ENCODE data around the gene CCDC177.

Gene CCDC177

GRCh38 chr14:69574263-69574953 lies at the start of gene CCDC177:
Gene CCDC177, minus strand, starts transcription at chr14:69574871. Its CDS starts 1,249 bp downstream, at chr14:69573622.
- Histone ChIP-seq H3F3A (ENCODE audit: insufficient read depth, low read length) (no peaks in the 10 kb centered on the region), H4K20me1 (ENCODE audit: insufficient read depth, low read length) (no peaks in the 10 kb centered on the region), H3K4me2 (ENCODE audit: low read length) (peak within 1 kb of the TSS; percentile 35; the same call in 1 of the 2 replicates), H3K27ac (ENCODE audit: low read depth, low read length, poor library complexity, severe bottlenecking) (no peak within 1 kb of the TSS), H3K36me3 (ENCODE audit: insufficient read depth, low read length) (no peaks in the 10 kb centered on the region), H3K9me2 (ENCODE audit: low read depth, low read length) (no peaks in the 10 kb centered on the region), H3K79me2 (ENCODE audit: insufficient read depth, low read length) (no peaks in the 10 kb centered on the region), H3K9me3 (ENCODE audit: low read length) (no peaks in the 10 kb centered on the region), H3K9ac (ENCODE audit: low read length) (no peak within 1 kb of the TSS), H3K4me1 (ENCODE audit: insufficient read depth, low read length, severe bottlenecking) (no peaks in the 10 kb centered on the region), H3K27me3 (ENCODE audit: insufficient read depth, low read length) (no peaks in the 10 kb centered on the region), H2AFZ (ENCODE audit: low read length) (no peak within 1 kb of the TSS), H3K4me3 (ENCODE audit: low read depth, low read length, poor library complexity, severe bottlenecking) (peak within 1 kb of the TSS; percentile 33)
- TF ChIP-seq EZH2 (IDR thresholded peaks at IDR 0.05; ENCODE audit: borderline replicate concordance, low read length), result no peak
- TF ChIP-seq, protein P1, sequence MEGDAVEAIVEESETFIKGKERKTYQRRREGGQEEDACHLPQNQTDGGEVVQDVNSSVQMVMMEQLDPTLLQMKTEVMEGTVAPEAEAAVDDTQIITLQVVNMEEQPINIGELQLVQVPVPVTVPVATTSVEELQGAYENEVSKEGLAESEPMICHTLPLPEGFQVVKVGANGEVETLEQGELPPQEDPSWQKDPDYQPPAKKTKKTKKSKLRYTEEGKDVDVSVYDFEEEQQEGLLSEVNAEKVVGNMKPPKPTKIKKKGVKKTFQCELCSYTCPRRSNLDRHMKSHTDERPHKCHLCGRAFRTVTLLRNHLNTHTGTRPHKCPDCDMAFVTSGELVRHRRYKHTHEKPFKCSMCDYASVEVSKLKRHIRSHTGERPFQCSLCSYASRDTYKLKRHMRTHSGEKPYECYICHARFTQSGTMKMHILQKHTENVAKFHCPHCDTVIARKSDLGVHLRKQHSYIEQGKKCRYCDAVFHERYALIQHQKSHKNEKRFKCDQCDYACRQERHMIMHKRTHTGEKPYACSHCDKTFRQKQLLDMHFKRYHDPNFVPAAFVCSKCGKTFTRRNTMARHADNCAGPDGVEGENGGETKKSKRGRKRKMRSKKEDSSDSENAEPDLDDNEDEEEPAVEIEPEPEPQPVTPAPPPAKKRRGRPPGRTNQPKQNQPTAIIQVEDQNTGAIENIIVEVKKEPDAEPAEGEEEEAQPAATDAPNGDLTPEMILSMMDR (IDR thresholded peaks at IDR 0.05; ENCODE audit: low read length), result peak; percentile 76

- no peak overlapping the region for H3K4me3 ChIP-seq (ENCODE audit: low read depth, low read length, poor library complexity, severe bottlenecking)
- H3K9me3 ChIP-seq (ENCODE audit: low read length), result no peaks in the 10 kb centered on the region
- 0 out of 2 replicates have a peak, but pooled peaks cover 2% of the 10 kb centered on the region for H3F3A ChIP-seq (ENCODE audit: insufficient read depth, low read length)
- H3K9ac ChIP-seq (ENCODE audit: low read length), result no peak overlapping the region
- TF ChIP-seq, protein P1 (IDR thresholded peaks at IDR 0.05; ENCODE audit: low read length), result no peak
- TF ChIP-seq EZH2 (IDR thresholded peaks at IDR 0.05; ENCODE audit: borderline replicate concordance, low read length), result no peak
- no peaks in the 10 kb centered on the region for H3K9me2 ChIP-seq (ENCODE audit: low read depth, low read length)
- H4K20me1 ChIP-seq (ENCODE audit: insufficient read depth, low read length), result no peaks in the 10 kb centered on the region
- H3K4me1 ChIP-seq (ENCODE audit: insufficient read depth, low read length, severe bottlenecking), result peaks cover 96% of the 10 kb centered on the region
- 0 out of 2 replicates have a peak, but pooled peaks cover 8% of the 10 kb centered on the region for H3K36me3 ChIP-seq (ENCODE audit: insufficient read depth, low read length)
- peak overlapping the region; percentile 57; the same call in 1 of the 2 replicates for H3K4me2 ChIP-seq (ENCODE audit: low read length)
- no peak overlapping the region for H2AFZ ChIP-seq (ENCODE audit: low read length)
- H3K79me2 ChIP-seq (ENCODE audit: insufficient read depth, low read length), result peaks cover 100% of the 10 kb centered on the region
- H3K27ac ChIP-seq (ENCODE audit: low read depth, low read length, poor library complexity, severe bottlenecking), result no peak overlapping the region
- H3K27me3 ChIP-seq (ENCODE audit: insufficient read depth, low read length), result no peaks in the 10 kb centered on the region
These were observed 49.5 kb upstream of the CCDC177 start for GRCh38 chr14:69624136-69624535.

GRCh38 chr14:69620981-69621380 lies 46.3 kb upstream of the CCDC177 start:
- H3K4me2 ChIP-seq (ENCODE audit: low read length), result peak overlapping the region; percentile 9; the same call in 1 of the 2 replicates
- H3K36me3 ChIP-seq (ENCODE audit: insufficient read depth, low read length), result peaks cover 37% of the 10 kb centered on the region; the same call in 1 of the 2 replicates
- H3K9me2 ChIP-seq (ENCODE audit: low read depth, low read length), result no peaks in the 10 kb centered on the region
- H3K79me2 ChIP-seq (ENCODE audit: insufficient read depth, low read length), result peaks cover 100% of the 10 kb centered on the region
- no peak overlapping the region for H3K4me3 ChIP-seq (ENCODE audit: low read depth, low read length, poor library complexity, severe bottlenecking)
- H3K4me1 ChIP-seq (ENCODE audit: insufficient read depth, low read length, severe bottlenecking), result peaks cover 96% of the 10 kb centered on the region
- no peaks in the 10 kb centered on the region for H3F3A ChIP-seq (ENCODE audit: insufficient read depth, low read length)
- TF ChIP-seq, protein P1 (IDR thresholded peaks at IDR 0.05; ENCODE audit: low read length), result no peak
- TF ChIP-seq EZH2 (IDR thresholded peaks at IDR 0.05; ENCODE audit: borderline replicate concordance, low read length), result no peak
- no peaks in the 10 kb centered on the region for H3K27me3 ChIP-seq (ENCODE audit: insufficient read depth, low read length)
- no peak overlapping the region for H2AFZ ChIP-seq (ENCODE audit: low read length)
- H3K9me3 ChIP-seq (ENCODE audit: low read length), result no peaks in the 10 kb centered on the region
- peak overlapping the region; percentile 33 for H3K27ac ChIP-seq (ENCODE audit: low read depth, low read length, poor library complexity, severe bottlenecking)
- H4K20me1 ChIP-seq (ENCODE audit: insufficient read depth, low read length), result no peaks in the 10 kb centered on the region
- no peak overlapping the region for H3K9ac ChIP-seq (ENCODE audit: low read length)
